ENCODE results near the gene ROBO4. TPM values are rescaled to one million over a fixed set of nuclear protein-coding genes. Genes with fewer than 3 reads are reported as not detected.

The ROBO4 gene
- not detected for total RNA-seq
- 0 reads per million in 2 donors for total RNA-seq

DNA sequence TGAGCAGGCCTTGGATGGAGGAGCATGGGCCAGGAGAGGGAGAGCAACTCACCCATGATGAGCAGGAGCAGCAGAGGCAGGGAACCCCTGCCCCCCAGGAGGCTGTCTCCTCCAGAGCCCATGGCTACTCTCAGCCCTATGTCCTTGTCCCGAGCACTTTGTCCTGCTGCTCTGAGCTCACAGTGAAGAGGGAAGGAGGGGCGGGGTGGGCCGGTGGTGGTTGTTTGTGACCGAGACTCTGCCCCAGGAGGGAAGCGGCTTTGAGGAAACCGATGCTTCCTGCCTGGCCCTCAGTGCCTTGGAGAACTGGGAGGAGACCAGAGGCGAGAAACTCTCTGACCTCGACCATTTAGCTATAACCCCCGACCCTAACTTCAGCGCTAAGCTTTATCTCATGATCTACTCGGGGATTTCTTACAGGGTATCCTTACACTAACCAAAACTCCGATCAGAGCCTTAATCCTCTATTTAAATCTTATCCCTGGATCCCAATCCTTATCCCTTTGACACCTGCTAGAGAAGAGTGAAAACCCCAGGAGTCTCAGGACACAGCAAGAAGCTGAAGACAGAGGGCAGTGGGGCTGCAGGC, at the start of gene ROBO4:
Gene ROBO4 (minus strand): TSS at position 192 of the 589 bp plus-strand sequence. CDS start 70 bp downstream, at position 122.
- Mint-ChIP-seq H3K36me3 (ENCODE audit: low read depth) (peaks cover 5% of the 10 kb centered on the region), H3K4me1 (peaks cover 11% of the 10 kb centered on the region), H3K4me3 (no peak within 1 kb of the TSS), H3K27me3 (peaks cover 55% of the 10 kb centered on the region), H3K27ac (peak within 1 kb of the TSS; percentile 51)
- H3K9me3 ChIP-seq (ENCODE audit: control insufficient read depth, low read length, poor library complexity, severe bottlenecking): no peaks in the 10 kb centered on the region
- no peak for ATAC-seq
- DNase-seq: no peak

DNA sequence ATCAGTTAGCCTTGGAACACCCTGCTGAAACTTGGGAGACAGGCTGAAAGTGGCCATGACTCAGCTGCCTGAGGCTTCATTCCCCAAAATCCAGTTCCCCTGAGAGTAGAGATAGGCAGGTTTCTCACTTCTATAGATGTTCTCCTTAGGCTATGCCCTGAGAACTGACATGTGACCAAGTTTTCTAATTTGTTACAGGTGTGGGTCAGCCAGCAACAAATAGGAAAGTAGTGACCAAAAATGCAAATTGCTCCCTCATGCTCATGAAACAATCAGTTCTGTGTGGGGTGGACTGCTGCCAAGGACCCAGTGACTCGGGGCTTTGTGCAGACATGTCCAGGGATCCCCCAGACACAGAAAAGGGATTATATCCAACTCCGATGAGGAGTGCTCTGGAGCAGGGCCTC, 49.1 kb upstream of the ROBO4 start:
- peaks cover 5% of the 10 kb centered on the region for H3K27me3 Mint-ChIP-seq
- H3K4me3 Mint-ChIP-seq: no peak overlapping the region
- no peak overlapping the region for H3K27ac Mint-ChIP-seq
- ATAC-seq: no peak
- DNase-seq: no peak
- H3K9me3 ChIP-seq (ENCODE audit: control insufficient read depth, low read length, poor library complexity, severe bottlenecking): no peaks in the 10 kb centered on the region
- peaks cover 5% of the 10 kb centered on the region for H3K4me1 Mint-ChIP-seq
- peaks cover 2% of the 10 kb centered on the region for H3K36me3 Mint-ChIP-seq (ENCODE audit: low read depth)

DNA sequence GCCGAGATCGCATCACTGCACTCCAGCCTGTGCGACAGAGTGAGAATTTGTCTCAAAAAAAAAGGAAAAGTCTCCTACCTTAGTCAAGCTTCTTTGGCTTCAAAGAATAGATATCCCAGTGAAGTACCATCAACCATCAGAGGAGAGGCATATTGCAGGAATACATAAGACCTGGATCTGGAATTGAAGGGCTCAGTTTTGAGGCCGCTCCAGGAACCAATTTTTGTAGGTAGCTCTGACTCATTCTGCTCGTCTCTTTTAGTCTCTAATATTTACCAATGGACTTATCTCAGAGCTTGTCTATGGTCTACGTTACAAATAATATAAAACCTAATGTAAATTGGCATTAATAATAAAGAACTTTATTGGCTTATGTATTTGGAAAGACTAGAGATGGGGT, 48.2 kb upstream of the ROBO4 start:
- H3K9me3 ChIP-seq (ENCODE audit: control insufficient read depth, low read length, poor library complexity, severe bottlenecking): no peaks in the 10 kb centered on the region
- no peak for DNase-seq
- no peak for ATAC-seq
- Mint-ChIP-seq H3K27me3 (peaks cover 10% of the 10 kb centered on the region), H3K4me3 (no peak overlapping the region), H3K4me1 (peaks cover 5% of the 10 kb centered on the region), H3K27ac (no peak overlapping the region), H3K36me3 (ENCODE audit: low read depth) (peaks cover 2% of the 10 kb centered on the region)

DNA sequence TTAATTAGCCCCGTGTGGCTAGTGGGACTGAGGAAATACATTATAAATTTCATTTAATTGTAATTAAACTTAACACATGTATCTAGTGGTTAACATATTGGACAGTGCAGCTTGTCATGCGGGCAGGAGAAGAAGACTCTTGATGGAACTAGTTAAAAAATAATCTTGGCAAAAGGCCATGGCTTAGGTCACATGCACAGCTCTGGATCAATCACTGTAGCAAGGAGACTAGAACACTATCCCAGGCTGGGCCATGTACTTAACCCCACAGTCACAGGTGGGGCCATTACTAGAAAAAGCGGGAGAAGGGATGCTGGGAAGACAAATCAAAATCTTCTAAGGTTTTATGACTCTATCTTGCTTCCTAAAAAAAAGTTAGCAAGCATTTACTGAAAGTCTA, 46.9 kb upstream of the ROBO4 start:
- peak overlapping the region; percentile 60 for H3K27ac Mint-ChIP-seq
- H3K27me3 Mint-ChIP-seq: peaks cover 18% of the 10 kb centered on the region

DNA sequence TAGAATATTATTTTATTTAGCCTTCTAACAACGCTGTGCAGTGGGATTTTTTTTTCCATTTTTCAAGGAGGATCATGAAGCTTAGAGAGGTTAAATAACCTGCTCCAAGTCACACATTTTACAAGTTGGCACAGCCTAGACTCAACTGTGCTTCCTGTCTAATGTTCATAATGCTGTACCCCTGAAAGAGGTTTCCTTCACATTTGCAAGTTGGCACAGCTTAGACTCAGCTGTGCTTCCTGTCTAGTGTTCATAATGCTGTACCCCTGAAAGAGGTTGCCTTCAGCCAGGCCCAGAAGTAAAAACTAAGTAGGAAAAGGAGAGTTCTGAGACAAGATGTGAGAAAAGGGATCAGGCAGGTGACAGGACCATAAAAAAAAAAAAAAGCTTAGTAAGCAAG, 46.1 kb upstream of the ROBO4 start:
- Mint-ChIP-seq H3K4me1 (peaks cover 5% of the 10 kb centered on the region), H3K36me3 (ENCODE audit: low read depth) (peaks cover 2% of the 10 kb centered on the region), H3K4me3 (no peak overlapping the region), H3K27ac (peak overlapping the region; percentile 60), H3K27me3 (peaks cover 23% of the 10 kb centered on the region)
- DNase-seq (no peak), ATAC-seq (no peak)
- no peaks in the 10 kb centered on the region for H3K9me3 ChIP-seq (ENCODE audit: control insufficient read depth, low read length, poor library complexity, severe bottlenecking)

More for the DNA sequence above, 46.9 kb upstream of the ROBO4 start:
- no peaks in the 10 kb centered on the region for H3K9me3 ChIP-seq (ENCODE audit: control insufficient read depth, low read length, poor library complexity, severe bottlenecking)
- Mint-ChIP-seq H3K36me3 (ENCODE audit: low read depth) (peaks cover 2% of the 10 kb centered on the region), H3K4me3 (no peak overlapping the region), H3K4me1 (peaks cover 5% of the 10 kb centered on the region)
- DNase-seq (no peak), ATAC-seq (no peak)

DNA sequence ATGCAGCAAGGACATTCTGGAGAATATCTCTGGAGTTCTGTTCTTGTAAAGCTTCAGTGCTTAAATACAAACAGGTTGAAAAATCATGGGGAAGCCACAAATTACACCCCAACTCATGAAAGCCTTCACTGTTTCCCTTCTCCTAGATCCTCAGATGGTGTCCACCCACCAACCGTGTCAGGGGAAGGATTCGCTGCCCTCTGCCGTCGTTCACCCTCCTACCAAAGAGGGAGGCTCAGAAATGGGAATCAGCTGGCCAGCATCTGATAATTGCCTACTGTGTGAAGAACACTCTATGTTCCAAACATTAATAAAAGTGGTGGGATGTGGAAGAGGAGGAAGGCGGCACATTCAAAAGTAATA, 45.6 kb upstream of the ROBO4 start:
- H3K9me3 ChIP-seq (ENCODE audit: control insufficient read depth, low read length, poor library complexity, severe bottlenecking): no peaks in the 10 kb centered on the region
- ATAC-seq: no peak
- Mint-ChIP-seq H3K4me1 (peaks cover 5% of the 10 kb centered on the region), H3K27ac (no peak overlapping the region), H3K36me3 (ENCODE audit: low read depth) (peaks cover 3% of the 10 kb centered on the region), H3K27me3 (peaks cover 26% of the 10 kb centered on the region), H3K4me3 (no peak overlapping the region)
- no peak for DNase-seq

DNA sequence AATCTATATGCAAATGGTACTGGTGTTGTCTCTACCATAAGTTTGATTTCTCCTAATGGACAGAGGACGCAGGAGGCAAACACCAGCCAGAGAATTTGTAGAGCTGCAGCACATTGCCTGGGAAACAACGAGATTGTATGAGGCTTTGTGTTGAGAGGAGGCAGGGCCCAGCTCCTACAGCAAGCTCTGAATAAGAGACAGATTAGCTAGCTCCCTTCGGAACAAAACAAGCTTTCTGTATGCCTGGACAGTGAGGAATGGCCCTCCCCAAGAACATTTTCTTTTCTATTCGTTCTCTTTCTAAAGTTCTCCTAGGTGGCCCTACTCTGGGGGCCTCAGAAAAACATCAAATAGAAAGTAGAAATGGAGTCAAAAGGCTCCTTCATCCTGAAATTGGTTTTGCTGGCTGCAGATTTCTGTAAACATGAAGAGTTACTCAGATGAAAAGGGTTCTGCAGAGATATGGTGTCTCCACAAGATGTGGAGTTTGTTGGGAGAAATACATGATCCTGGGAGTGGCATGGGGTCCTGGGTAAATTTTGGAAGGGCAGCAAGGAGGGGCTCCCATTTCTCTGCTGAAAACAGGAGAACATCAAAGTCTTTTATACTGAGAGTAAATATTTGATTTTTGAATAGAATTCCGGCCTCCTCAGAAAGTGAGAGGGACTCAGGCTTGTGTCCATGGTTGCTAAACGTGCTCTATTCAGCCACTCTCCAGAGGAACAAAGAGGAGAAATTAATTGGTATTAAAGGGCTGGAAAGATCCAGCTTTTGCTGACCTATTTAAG, 45.0 kb upstream of the ROBO4 start:
- DNase-seq (no peak), ATAC-seq (no peak)
- Mint-ChIP-seq H3K27me3 (peaks cover 32% of the 10 kb centered on the region), H3K4me3 (no peak overlapping the region), H3K27ac (peak overlapping the region; percentile 49), H3K36me3 (ENCODE audit: low read depth) (peaks cover 3% of the 10 kb centered on the region), H3K4me1 (peaks cover 5% of the 10 kb centered on the region)
- H3K9me3 ChIP-seq (ENCODE audit: control insufficient read depth, low read length, poor library complexity, severe bottlenecking): no peaks in the 10 kb centered on the region

DNA sequence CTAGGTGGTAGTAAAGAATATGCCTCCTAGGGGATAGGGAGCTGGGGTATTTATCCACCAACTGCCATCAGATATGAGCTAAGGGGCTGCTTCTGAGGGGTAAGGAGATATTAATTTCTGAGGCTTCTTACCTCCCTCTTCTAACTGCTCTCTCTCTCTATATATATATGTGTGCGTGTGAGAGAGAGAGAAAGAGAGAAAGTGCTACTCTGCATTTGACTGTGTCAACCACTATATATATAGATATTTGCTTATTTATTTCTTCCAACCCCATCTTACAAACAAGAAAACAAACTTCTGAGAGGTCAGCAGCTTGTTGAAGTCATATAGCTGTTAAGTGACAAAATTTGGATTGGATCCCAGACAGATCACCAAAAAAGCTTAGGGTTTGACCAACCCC, 44.0 kb upstream of the ROBO4 start:
- H3K9me3 ChIP-seq (ENCODE audit: control insufficient read depth, low read length, poor library complexity, severe bottlenecking): no peaks in the 10 kb centered on the region
- no peak overlapping the region for H3K4me3 Mint-ChIP-seq
- DNase-seq (no peak), ATAC-seq (no peak)
- H3K27me3 Mint-ChIP-seq: peaks cover 40% of the 10 kb centered on the region
- peaks cover 5% of the 10 kb centered on the region for H3K4me1 Mint-ChIP-seq
- H3K36me3 Mint-ChIP-seq (ENCODE audit: low read depth): peaks cover 3% of the 10 kb centered on the region
- H3K27ac Mint-ChIP-seq: no peak overlapping the region

DNA sequence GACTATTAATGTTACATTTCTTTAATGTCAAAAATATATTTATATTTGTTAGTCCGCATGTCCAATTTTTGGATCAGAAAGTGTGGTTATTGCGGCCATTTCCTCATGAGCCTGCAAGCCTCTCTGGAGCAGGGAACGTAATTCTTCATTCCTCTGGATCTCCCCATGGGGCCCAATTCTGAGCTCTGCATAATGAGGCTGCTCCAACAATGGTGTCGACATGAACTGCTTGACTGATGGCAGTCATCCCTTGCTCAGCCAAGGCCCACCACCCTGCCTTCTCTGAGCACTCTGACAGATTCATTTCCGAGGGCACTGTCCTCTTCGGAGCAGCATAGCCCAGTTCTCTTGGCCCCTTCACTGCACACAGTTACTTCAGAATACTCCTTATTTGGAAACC, 41.3 kb upstream of the ROBO4 start:
- no peak for ATAC-seq
- no peak for DNase-seq
- H3K9me3 ChIP-seq (ENCODE audit: control insufficient read depth, low read length, poor library complexity, severe bottlenecking): no peaks in the 10 kb centered on the region
- Mint-ChIP-seq H3K27me3 (peaks cover 52% of the 10 kb centered on the region), H3K4me1 (peaks cover 5% of the 10 kb centered on the region), H3K4me3 (no peak overlapping the region), H3K27ac (no peak overlapping the region), H3K36me3 (ENCODE audit: low read depth) (peaks cover 3% of the 10 kb centered on the region)

DNA sequence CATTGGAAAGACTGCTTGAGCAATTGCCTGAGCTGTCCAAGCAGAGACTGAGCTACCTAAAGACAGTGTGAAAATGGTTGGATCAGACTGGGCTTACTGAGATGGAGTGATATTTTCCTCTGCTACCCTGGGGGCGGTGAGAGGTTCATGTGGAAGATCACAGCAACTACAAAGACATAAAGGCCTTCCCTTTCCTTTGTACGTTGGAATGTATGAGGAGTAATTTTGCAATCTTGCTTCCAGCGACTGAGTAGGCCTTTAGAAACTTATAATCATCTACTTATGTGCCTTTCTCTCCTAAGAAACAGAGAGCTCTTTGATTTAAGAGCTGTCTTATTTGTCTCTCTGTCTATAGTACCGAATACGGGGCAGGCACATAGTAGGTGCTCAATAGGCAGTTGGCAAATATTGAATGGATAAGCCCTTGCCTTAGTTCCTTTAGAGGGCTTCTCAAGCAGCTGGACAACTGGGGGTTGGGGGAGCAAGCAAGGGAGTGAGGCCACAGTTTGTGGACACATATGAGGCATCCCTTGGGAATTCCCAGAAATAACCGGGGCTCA, 40.6 kb upstream of the ROBO4 start:
- DNase-seq (no peak), ATAC-seq (no peak)
- Mint-ChIP-seq H3K27ac (no peak overlapping the region), H3K4me1 (peaks cover 2% of the 10 kb centered on the region), H3K4me3 (no peak overlapping the region), H3K36me3 (ENCODE audit: low read depth) (peaks cover 3% of the 10 kb centered on the region), H3K27me3 (peaks cover 52% of the 10 kb centered on the region)
- H3K9me3 ChIP-seq (ENCODE audit: control insufficient read depth, low read length, poor library complexity, severe bottlenecking): no peaks in the 10 kb centered on the region

DNA sequence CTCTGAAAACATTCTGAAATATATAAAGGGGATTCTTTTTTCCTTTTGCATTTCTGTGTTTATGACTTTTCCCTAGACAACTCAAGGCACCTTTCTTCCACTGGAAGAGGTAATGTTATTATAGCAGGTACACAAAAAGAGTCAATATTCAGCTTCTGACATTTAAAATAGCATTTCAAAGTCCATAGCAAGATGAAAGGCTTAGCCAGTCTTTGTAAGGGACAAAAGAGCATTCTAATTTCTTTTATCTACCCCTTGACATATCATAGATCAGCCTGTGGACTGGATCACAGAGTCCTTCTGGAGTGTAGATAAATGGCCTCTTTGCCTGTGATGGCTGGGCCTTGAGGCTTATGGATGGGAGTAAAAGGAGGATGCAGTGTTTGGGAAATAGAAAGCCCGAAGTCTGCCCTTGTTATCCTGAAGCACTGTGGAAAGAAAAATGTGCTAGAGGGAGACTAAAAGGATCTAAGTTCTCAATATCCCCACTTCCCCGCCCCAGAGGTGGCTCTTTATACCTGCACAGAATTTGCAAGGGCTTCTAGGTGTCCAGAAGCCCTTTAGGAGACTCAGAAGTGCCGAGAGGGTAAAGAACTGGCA, 39.8 kb upstream of the ROBO4 start:
- Mint-ChIP-seq H3K4me1 (no peaks in the 10 kb centered on the region), H3K27ac (no peak overlapping the region), H3K4me3 (no peak overlapping the region), H3K27me3 (peaks cover 48% of the 10 kb centered on the region), H3K36me3 (ENCODE audit: low read depth) (peaks cover 3% of the 10 kb centered on the region)
- no peaks in the 10 kb centered on the region for H3K9me3 ChIP-seq (ENCODE audit: control insufficient read depth, low read length, poor library complexity, severe bottlenecking)
- ATAC-seq (no peak), DNase-seq (no peak)

DNA sequence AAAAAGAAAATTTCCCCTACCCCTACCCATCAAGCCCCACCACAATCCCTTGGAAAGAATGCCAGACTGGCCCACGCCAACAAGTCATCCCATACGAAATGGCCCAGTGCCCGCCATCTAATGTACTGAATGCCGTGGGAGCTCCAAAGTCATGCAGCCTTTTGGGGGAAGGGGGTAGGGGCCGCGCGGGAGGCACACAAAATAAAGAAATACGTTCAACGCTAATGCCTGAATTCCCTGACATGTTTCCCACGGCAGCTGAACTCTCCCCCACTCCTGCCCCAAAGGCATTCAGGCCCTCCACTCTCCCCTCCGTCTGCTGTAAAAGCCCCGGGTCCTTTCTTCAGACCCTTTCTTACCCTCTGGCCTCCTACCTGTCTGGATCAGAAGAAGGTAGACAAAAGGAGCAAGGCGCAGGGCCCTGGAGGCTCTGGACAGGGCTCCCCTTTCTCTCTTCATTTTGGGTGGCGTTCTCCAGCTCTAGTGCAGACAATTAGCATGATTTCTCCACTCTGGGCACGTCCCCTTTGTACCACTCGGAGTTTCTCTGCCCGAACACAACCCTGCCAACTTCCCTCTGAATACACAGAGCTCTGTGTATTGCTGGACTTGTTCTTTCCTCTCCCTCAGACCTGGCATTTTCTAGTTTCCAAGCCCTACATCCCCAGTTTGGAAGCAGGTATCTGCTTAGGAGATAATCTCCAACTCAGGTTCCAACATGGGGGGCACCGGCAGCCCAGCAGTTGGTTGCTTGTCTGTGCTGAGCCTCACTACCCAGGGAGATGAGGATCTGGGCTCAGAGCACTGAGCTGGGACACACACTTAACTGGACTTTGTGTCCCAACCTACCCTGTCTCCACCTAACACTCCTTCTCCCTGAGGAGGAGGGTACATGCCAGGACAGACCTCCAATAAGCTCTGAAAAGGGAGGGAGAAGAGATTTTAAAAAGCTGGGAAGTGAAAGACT, 38.2 kb upstream of the ROBO4 start, which contains the start of gene HEPACAM:
Gene HEPACAM (minus strand): TSS at position 500 of the 967 bp plus-strand sequence. CDS start 41 bp downstream, at position 459.
- DNase-seq (no peak), ATAC-seq (no peak)
- Mint-ChIP-seq H3K36me3 (ENCODE audit: low read depth) (peaks cover 3% of the 10 kb centered on the region), H3K27ac (no peak within 1 kb of the TSS), H3K4me1 (peaks cover 1% of the 10 kb centered on the region), H3K27me3 (peaks cover 41% of the 10 kb centered on the region), H3K4me3 (no peak within 1 kb of the TSS)
- H3K9me3 ChIP-seq (ENCODE audit: control insufficient read depth, low read length, poor library complexity, severe bottlenecking): no peaks in the 10 kb centered on the region
